PC-3 (cell line): Measurements from ENCODE around the gene MYO3B. TPM values are rescaled to one million over a fixed set of nuclear protein-coding genes. Genes with fewer than 3 reads are reported as not detected.

Experiments
- ATAC-seq: fragments of 200-7000 bp; cut with Tn5 transposase; 2 replicates; pipeline ENCODE4 v1.9.1; 2020; ENCODE audit warnings: mild to moderate bottlenecking, moderate library complexity
- BruUV-seq: library from RNA; stranded (reverse); fragments of 400-500 nt; replicated peaks from 2 replicates; lab custom pipeline; 2021; lab: Mats Ljungman, UMichigan
- CTCF ChIA-PET: fragments of 300-600 bp; sonication (Branson Sonifier 250); formaldehyde crosslinking; loops from one replicate; lab custom pipeline; 2022; ENCODE audit warnings: antibody characterized with exemption; lab: Charles Lee
- POLR2A ChIA-PET: fragments of 300-600 bp; sonication (Branson Sonifier 250); formaldehyde crosslinking; loops from one replicate; lab custom pipeline; 2022; ENCODE audit warnings: antibody characterized with exemption; ENCODE audit not compliant: unreplicated experiment; lab: Charles Lee
- DNase-seq: peaks from one replicate; pipeline ENCODE4 v3.0.0-alpha.2; 2015
- H2AFZ ChIP-seq: fragments of 300-600 bp; sonication (generic); 2 replicates; pipeline ENCODE4 v1.6.0; 2016; ENCODE audit warnings: antibody characterized with exemption, low read length
- H3F3A ChIP-seq: fragments of 300-600 bp; sonication (generic); one replicate; pipeline ENCODE4 v1.6.0; 2017; ENCODE audit warnings: antibody characterized with exemption, low read length, control low read depth, mild to moderate bottlenecking; ENCODE audit not compliant: unreplicated experiment
- H3K27ac ChIP-seq: fragments of 300-600 bp; sonication (generic); 2 replicates; pipeline ENCODE4 v1.5.1; 2016; ENCODE audit warnings: mild to moderate bottlenecking, low read length
- H3K27me3 ChIP-seq: fragments of 300-600 bp; sonication (generic); 2 replicates; pipeline ENCODE4 v1.6.1; 2016; ENCODE audit warnings: low read length, mixed read lengths
- H3K36me3 ChIP-seq: fragments of 300-600 bp; sonication (generic); 2 replicates; pipeline ENCODE4 v1.6.1; 2016; ENCODE audit warnings: low read depth, mixed run types, low read length, mixed read lengths
- H3K4me1 ChIP-seq: fragments of 300-600 bp; sonication (generic); 2 replicates; pipeline ENCODE4 v1.5.1; 2016; ENCODE audit warnings: low read length; ENCODE audit not compliant: insufficient read depth
- H3K4me2 ChIP-seq: fragments of 300-600 bp; sonication (generic); 2 replicates; pipeline ENCODE4 v1.6.0; 2016; ENCODE audit warnings: low read length
- H3K4me3 ChIP-seq: fragments of 300-600 bp; sonication (generic); 2 replicates; pipeline ENCODE4 v1.5.1; 2016; ENCODE audit warnings: mild to moderate bottlenecking, low read length, mixed read lengths
- H3K79me2 ChIP-seq: fragments of 300-600 bp; sonication (generic); 2 replicates; pipeline ENCODE4 v1.6.1; 2017; ENCODE audit warnings: low read length, mixed read lengths
- H3K9ac ChIP-seq: fragments of 300-600 bp; sonication (generic); 2 replicates; pipeline ENCODE4 v1.6.0; 2016; ENCODE audit warnings: mild to moderate bottlenecking, low read length
- H3K9me2 ChIP-seq: fragments of 300-600 bp; sonication (generic); replicated peaks from 2 replicates; pipeline ENCODE4 v1.6.1; 2016; ENCODE audit warnings: mixed run types, low read length, mixed read lengths
- H3K9me3 ChIP-seq: fragments of 300-600 bp; sonication (generic); 2 replicates; pipeline ENCODE4 v1.6.1; 2016; ENCODE audit warnings: low read length, mixed read lengths
- H4K20me1 ChIP-seq: fragments of 300-600 bp; sonication (generic); 2 replicates; pipeline ENCODE4 v1.6.1; 2016; ENCODE audit warnings: low read length, mixed read lengths
- CTCF ChIP-seq: fragments of 300-600 bp; sonication (generic); conservative IDR thresholded peaks from 2 replicates; pipeline ENCODE4 v1.5.1; 2017; ENCODE audit warnings: antibody characterized with exemption, low read depth, mild to moderate bottlenecking, low read length
- EZH2 ChIP-seq: fragments of 300-600 bp; sonication (generic); IDR thresholded peaks from one replicate; pipeline ENCODE4 v1.6.1; 2017; ENCODE audit warnings: antibody characterized with exemption, mild to moderate bottlenecking, low read length; ENCODE audit not compliant: unreplicated experiment
- EZH2phosphoT487 ChIP-seq: fragments of 300-600 bp; sonication (generic); IDR thresholded peaks from 2 replicates; pipeline ENCODE4 v1.6.1; 2018; ENCODE audit warnings: mild to moderate bottlenecking, antibody characterized with exemption, low read length, borderline replicate concordance
- intact Hi-C: fragments of 100-400 bp; cut with micrococcal nuclease; formaldehyde crosslinking; loops from 2 replicates; pipeline ENCODE4 v1.9.0; 2023
- total RNA-seq: library from RNA; depleted of rRNA; stranded (reverse); fragments of >200 nt; gene quantifications from 2 replicates; pipeline ENCODE4 v1.2.3, GENCODE V29; 2014

Gene MYO3B
- total RNA-seq, 1 experiment from 2014 or later: 1.1 TPM

- Histone ChIP-seq H3F3A (no peaks in the 10 kb centered on the region), H3K9ac (no peak overlapping the region), H3K4me2 (no peak overlapping the region), H3K4me3 (no peak overlapping the region), H3K9me2 (no peaks in the 10 kb centered on the region), H3K27me3 (no peaks in the 10 kb centered on the region), H3K79me2 (no peaks in the 10 kb centered on the region), H2AFZ (no peak overlapping the region), H4K20me1 (no peaks in the 10 kb centered on the region), H3K36me3 (no peaks in the 10 kb centered on the region), H3K27ac (no peak overlapping the region), H3K9me3 (no peaks in the 10 kb centered on the region), H3K4me1 (no peaks in the 10 kb centered on the region)
- DNase-seq: no peak
- CTCF ChIA-PET: no interaction called here
- TF ChIP-seq CTCF: no peak
- no peak for TF ChIP-seq EZH2
- TF ChIP-seq EZH2phosphoT487: no peak
- BruUV-seq: no TSS peak
- intact Hi-C loops: no loop called here
- POLR2A ChIA-PET: interaction anchor here (0.6 kb wide), 2 partner anchors 160 to 518 kb away, joined by 3 to 13 read pairs; no protein-coding TSS in a partner anchor
- no peak for ATAC-seq
Measured at GRCh38 chr2:170680172-170680941, 502.4 kb downstream of the MYO3B start.

- Histone ChIP-seq H3F3A (no peaks in the 10 kb centered on the region), H3K9me2 (no peaks in the 10 kb centered on the region), H3K36me3 (no peaks in the 10 kb centered on the region), H3K4me2 (no peak overlapping the region), H3K4me1 (no peaks in the 10 kb centered on the region), H4K20me1 (no peaks in the 10 kb centered on the region), H2AFZ (no peak overlapping the region), H3K27ac (no peak overlapping the region), H3K4me3 (no peak overlapping the region), H3K9me3 (no peaks in the 10 kb centered on the region), H3K79me2 (no peaks in the 10 kb centered on the region), H3K27me3 (no peaks in the 10 kb centered on the region), H3K9ac (no peak overlapping the region)
- ChIA-PET CTCF (no interaction called here), POLR2A (no interaction called here)
- ATAC-seq: no peak
- TF ChIP-seq EZH2phosphoT487: no peak
- no peak for TF ChIP-seq CTCF
- TF ChIP-seq EZH2: no peak
- BruUV-seq: no TSS peak
- DNase-seq: no peak
- intact Hi-C loops: no loop called here
Measured at GRCh38 chr2:170681311-170681710, 503.4 kb downstream of the MYO3B start.

- no peak for ATAC-seq
- intact Hi-C loops: no loop called here
- Histone ChIP-seq H3F3A (no peaks in the 10 kb centered on the region), H3K79me2 (no peaks in the 10 kb centered on the region), H2AFZ (no peak overlapping the region), H3K27me3 (no peaks in the 10 kb centered on the region), H3K9me2 (no peaks in the 10 kb centered on the region), H3K9me3 (no peaks in the 10 kb centered on the region), H3K27ac (no peak overlapping the region), H3K36me3 (no peaks in the 10 kb centered on the region), H3K4me1 (no peaks in the 10 kb centered on the region), H4K20me1 (no peaks in the 10 kb centered on the region), H3K4me2 (no peak overlapping the region), H3K4me3 (no peak overlapping the region), H3K9ac (no peak overlapping the region)
- BruUV-seq: no TSS peak
- no peak for DNase-seq
- ChIA-PET POLR2A (no interaction called here), CTCF (no interaction called here)
- TF ChIP-seq EZH2 (no peak), EZH2phosphoT487 (no peak), CTCF (no peak)
Measured at GRCh38 chr2:170685591-170685990, 507.6 kb downstream of the MYO3B start.
